Retinal pigment epithelial cell (primary cell): ENCODE data around the gene PTPN6.

Experiments
- DNase-seq: peaks from one replicate; pipeline ENCODE4 v3.0.0-alpha.2; 2010; ENCODE audit warnings: low read depth
- H3K4me3 ChIP-seq: 2 replicates; pipeline ENCODE4 v1.5.1; 2011; ENCODE audit warnings: mild to moderate bottlenecking, low read length, control low read depth, moderate library complexity
- CTCF ChIP-seq: conservative IDR thresholded peaks from 2 replicates; pipeline ENCODE4 v1.5.1; 2011; ENCODE audit warnings: low read depth, low read length, control low read depth, inconsistent platforms

PTPN6 gene

GRCh38 chr12:6979453-6979852 is 28.3 kb downstream of the PTPN6 start:
- no peak overlapping the region for H3K4me3 ChIP-seq
- DNase-seq: no peak
- TF ChIP-seq CTCF: no peak

DNA sequence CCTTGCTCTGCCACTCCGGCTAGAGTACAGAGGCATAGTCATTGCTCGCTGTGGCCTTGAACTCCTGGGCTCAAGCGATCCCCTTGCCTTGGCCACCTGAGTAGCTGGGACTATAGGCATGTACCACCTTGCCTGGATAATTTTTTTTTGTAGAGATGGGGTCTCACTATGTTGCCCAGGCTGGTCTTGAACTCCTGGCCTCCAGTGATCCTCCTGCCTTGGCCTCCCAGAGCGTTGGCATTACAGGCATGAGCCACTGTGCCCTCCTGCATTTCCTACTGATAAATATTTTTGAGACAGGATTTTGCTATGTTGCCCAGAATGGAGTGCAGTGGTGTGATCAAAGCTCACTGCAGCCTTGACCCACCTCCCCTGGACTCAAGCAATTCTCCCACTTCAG is 28.9 kb downstream of the PTPN6 start:
- DNase-seq: no peak
- H3K4me3 ChIP-seq: no peak overlapping the region
- no peak for TF ChIP-seq CTCF

- TF ChIP-seq CTCF: no peak
- H3K4me3 ChIP-seq: no peak overlapping the region
- DNase-seq: no peak
These were observed 29.6 kb downstream of the PTPN6 start for GRCh38 chr12:6980740-6981139.

GRCh38 chr12:6981152-6982052 is 30.2 kb downstream of the PTPN6 start:
- H3K4me3 ChIP-seq: no peak overlapping the region
- TF ChIP-seq CTCF: no peak
- DNase-seq: no peak

DNA sequence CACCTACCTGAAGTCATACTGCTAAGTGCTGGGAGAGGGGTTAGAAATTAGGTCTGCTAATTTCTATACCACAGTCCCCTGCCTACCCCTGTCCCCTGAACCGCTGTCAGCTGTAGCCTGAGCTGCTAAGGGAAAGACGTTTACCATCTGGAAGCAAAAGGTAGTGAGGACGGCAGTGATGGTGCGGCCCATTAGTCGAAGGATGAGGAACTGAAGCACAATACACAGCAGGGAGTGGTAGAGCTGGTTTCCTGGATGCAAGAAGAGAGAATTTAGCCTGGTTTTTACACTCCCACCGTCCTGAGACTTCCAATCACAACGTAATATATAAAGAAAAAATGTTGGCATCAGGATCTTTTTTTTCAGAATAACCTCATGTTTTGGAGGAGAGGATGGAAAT is 31.4 kb downstream of the PTPN6 start:
- H3K4me3 ChIP-seq: no peak overlapping the region
- DNase-seq: no peak
- TF ChIP-seq CTCF: no peak

- no peak overlapping the region for H3K4me3 ChIP-seq
- DNase-seq: no peak
- TF ChIP-seq CTCF: no peak
These were observed 36.9 kb downstream of the PTPN6 start for GRCh38 chr12:6987956-6988553.

GRCh38 chr12:6996040-6996441 is 44.9 kb downstream of the PTPN6 start:
- TF ChIP-seq CTCF: no peak
- H3K4me3 ChIP-seq: no peak overlapping the region
- no peak for DNase-seq
